Activated naive CD8-positive, alpha-beta T cell treated with anti-CD3 and anti-CD28 coated beads, Interleukin-2, amount 50 U/mL, for 16 hours (primary cell): Measurements from ENCODE around the gene TBL1X.

Experiments
- DNase-seq: peaks from one replicate; pipeline ENCODE4 v3.0.0-alpha.2; 2020; ENCODE audit warnings: low read depth, low spot score

The TBL1X gene

DNA sequence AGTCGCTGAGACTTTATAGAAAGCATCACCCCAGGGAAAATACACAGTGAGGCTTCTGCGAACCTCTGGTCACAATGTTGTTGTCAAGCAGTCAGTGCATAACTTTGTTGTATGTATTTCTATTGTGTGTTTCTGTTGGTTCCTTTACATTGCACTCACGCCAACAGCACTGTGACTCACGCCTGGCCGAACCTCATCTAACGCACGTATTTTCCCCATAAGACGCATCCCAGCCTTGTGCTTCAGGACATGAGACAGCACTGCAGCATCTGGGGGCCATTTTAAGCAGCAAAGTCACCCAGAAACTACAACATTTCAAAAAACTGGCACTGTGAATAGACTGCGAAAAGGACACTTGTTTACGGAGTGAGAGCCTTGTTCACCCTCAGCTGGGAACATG is 30.6 kb downstream of the TBL1X start:
- no peak for DNase-seq

DNA sequence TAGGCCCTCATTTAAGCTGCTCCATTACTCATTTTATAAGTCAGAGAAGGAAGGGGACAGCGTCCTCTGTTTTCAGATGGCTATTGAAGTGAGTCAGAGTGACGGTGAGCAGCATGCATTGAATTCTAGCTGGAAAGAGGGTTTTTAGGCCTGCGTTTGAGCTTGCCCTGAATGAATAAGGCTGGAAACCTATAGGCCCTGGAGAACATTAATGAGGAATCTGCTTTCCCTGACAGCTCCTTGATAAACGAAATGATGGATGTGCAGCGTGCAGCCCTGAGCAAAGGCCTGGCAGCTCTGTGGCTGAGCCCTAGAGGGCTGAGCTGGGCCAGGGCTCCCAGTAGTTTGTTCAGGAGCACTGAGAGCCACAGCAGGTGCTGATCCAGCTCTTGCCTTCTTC is 33.4 kb downstream of the TBL1X start:
- no peak for DNase-seq

DNA sequence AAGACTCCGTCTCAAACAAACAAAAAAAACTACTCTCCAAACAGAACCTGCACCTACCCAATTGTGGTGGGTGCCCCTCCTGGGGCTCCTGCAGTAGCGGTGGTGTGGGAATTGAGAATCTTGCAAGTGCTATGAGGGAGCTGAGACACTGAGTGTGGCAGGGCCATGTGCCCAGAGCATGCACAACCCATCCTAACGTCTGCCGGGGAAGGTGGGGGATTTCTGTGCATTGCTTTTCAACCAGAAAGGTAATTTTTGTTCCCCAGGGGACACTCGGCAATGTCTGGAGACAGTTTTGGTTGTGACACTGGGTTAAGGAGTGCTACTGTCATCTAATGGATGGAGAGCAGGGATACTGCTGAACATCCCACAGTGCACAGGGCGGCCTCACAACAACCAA is 35.7 kb downstream of the TBL1X start:
- DNase-seq: no peak

DNA sequence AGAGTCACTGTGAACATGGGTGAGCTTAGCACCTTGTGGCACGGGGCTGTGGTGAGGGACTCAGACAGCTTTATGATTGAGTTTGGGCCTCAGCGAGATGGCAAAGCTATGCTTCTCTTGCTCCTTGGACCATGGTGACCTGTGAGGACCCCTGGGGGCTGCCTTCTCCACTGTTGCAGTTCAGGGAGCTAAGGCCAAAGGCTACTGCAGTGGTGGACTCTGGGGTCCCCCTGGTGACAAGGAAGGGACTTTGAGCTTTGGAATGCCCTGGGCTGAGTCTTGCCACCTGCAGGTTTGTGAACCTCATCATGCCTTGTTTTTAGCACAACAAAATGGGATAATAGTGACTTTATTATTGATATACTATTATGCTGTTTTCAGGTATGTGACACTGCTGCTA is 36.5 kb downstream of the TBL1X start:
- no peak for DNase-seq

DNA sequence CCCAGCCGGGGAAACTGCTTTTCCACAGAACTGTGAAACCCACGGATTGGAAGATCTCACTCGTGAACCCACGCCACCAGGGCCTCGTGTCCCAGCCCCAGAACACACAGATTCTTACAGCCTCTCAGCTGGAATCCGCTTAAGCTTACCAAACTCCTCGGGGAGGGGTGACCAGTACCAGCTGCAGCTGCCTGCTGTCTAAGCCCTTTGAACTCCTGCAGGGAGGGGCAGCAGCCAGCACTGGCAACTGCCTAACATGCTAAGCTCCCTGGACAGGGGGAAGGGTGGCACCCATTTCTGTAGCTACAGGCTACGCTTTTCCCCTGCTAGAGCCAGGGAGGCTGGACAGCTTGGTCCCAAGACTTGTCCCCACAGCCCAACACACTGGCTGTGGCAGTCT is 38.4 kb downstream of the TBL1X start:
- no peak for DNase-seq

DNA sequence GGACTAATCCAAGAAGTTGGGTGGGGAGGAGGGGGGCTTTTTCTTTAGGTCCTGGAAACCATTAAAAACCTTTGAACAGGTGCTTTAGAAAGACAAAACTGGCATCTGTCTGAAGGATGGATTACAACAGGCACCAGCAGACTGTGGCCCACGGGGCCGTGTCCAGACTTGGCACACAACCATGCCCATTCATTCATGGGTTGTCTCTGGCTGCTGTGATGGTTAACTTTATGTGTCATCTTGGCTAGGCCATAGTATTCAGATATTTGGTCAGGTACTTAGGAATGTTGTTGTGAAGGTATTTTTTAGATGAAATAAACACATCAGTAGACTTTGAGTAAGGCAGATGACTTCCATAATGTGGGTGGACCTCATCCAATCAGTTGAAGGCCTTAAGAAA is 45.5 kb downstream of the TBL1X start:
- DNase-seq: no peak

DNA sequence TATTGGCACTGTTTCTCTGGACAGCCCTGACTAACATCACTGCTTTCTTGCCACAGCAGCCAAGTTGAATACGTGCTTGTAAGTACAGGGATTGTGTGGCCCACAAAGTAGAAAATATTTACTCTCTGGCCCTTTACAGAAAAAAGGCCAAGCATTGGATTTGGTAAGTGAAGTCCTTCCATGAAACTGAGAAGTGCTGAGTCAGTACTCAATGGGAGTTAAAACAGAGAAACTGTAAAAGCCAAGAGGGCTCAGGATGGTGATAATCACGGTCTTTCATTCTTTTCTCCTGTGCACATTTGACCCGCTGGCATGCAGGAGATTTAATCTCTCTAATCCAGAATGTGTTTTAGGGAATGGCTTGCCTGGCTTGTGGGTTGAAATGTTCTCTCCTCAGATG is 46.1 kb downstream of the TBL1X start:
- no peak for DNase-seq

DNA sequence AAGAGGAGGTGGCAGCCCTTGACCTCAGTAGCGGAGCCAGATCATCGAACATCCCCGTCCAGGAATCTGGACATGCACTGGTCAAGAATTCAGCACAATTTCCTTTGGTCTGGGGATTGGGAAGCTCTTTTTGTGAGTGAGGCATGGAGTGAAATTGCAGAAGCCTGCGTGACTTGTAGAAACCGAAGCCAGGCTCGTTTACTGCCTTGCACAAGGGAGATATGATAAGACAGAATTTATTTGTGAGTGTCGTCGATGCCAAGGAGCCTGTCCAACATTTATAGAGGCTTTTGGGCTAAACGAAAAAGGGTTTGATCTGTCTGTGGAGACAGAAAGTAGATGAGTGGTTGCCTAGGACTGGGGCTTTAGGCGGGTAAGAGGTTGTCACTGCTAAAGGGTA is 50.6 kb downstream of the TBL1X start:
- DNase-seq: no peak

DNA sequence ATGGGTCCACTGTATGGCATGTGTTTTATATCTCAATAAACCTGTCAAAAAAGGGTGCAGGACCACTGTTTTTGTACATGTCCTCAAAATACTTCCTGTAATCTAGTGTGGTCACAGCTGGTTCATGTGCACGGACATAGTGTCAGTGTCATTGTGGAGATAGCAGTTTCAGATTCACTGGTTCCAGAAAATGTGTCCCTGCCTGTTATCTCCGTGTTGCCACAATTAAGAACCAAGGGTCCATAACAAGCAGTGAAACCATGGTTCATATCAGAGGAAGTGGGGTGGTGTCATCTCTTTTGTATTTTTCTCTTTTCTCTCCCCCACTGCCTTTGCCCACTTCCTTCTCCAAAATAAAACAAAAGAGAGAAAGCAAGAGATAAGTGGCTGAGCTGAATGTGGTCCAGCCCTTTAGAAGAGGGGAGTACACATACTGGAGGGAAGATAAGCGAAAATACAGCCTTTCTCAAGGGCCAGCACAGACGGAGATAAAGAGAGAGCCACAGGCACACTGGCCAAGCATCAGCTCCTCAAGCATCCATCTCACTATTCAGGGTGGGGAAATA is 51.2 kb downstream of the TBL1X start:
- no peak for DNase-seq

DNA sequence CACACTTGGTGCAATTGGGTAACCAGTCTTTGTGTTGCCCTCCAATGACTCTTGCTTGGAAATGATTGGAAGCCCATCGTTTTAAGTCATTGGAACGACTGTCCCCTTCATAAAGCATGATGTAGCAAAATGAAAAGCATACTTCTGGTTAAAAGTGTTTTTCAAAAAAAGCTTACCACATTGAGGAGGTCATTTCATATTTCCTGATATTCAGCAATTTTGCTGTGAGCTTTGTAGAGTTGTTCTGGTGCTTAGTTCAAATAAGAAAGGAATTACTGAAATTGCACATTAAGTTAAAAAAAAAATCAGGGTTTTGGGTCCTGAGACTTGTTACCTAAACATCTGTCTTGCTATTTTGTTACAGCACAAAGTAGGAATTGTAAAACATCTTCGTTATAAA is 51.8 kb downstream of the TBL1X start:
- no peak for DNase-seq

DNA sequence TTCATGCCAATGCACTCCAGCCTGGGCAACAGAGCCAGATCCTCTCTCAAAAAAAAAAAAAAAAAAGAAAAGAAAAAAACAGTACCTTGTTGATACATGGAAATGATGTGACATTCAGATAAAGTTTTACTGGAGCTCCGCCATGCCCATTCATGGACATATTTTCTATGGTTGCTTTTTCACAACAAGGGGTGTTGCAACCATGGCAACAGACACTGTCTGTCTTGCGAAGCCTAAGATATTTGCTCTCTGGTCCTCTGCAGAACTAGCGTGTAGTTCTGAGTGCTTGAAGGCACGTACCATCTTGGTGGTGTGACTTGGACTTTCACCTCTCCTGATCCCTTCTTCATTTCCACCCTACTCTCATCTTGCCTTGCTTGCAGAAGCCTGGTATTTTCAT is 53.2 kb downstream of the TBL1X start:
- no peak for DNase-seq

DNA sequence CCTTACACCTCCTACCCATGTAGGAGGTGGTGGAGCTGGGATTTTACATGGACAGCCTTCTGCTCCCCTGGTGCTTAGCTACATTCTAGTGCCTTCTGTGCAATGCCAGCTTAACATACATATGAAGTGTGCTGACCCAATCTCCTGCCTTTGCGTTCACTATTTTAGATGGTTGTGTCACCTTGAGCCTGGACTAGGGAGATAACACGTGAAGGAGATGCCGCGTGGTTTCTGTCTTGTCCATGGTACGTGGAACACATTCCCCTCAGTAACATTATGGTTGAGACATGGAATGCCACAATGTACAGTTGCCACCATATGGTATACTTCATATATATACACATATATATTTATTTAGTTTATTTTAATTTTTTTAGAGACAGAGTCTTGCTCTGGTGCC is 54.0 kb downstream of the TBL1X start:
- DNase-seq: no peak

DNA sequence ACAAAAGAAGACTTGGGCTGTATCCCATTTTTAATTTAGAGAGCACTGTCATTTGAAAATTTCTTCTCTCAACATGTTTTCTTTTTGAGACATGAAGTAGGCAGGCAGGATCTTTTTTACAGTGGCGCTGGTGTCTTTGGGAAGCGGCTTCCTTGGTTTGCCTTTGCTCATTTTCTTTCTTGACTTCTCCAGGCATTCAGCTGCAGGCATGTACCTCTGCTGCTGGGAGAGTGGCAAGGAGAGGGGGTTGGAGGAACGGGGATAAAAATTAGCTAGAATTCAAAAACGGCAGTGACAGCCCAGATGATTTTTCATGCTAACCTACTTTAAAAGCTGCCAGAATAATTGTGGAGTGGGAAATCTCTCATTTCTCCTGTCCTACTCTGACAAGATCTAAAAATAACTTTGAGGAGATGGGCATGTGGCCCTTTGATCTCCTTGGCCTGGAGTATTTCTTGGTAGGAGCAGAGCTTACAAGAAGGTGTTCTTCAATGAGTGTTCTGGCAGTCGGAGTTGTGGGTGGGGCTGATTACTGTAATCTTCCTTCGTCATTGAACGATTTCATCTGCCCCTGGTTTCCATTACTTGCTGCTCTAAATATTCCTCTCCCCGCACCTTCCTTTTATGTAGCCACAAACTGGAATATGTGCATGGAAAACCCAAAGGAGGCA is 54.8 kb downstream of the TBL1X start:
- no peak for DNase-seq

DNA sequence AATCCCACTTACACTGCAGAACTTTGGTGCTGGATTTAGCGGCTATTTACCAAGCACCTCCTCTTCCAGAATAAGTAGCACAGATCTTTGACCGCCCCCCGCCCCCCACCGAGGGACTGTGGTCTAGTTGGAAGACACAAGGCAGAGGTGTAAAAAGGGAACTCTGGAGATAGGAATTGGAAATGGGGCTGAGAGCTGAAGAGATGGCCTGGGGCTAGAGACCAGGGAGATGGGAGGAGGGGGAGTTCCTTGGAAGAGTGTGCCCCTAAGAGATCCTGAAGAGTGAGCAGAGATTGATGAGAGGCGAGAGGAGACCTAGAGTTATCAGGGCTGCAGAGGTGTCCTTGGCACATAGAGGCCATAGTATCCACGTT is 55.3 kb downstream of the TBL1X start:
- DNase-seq: no peak

DNA sequence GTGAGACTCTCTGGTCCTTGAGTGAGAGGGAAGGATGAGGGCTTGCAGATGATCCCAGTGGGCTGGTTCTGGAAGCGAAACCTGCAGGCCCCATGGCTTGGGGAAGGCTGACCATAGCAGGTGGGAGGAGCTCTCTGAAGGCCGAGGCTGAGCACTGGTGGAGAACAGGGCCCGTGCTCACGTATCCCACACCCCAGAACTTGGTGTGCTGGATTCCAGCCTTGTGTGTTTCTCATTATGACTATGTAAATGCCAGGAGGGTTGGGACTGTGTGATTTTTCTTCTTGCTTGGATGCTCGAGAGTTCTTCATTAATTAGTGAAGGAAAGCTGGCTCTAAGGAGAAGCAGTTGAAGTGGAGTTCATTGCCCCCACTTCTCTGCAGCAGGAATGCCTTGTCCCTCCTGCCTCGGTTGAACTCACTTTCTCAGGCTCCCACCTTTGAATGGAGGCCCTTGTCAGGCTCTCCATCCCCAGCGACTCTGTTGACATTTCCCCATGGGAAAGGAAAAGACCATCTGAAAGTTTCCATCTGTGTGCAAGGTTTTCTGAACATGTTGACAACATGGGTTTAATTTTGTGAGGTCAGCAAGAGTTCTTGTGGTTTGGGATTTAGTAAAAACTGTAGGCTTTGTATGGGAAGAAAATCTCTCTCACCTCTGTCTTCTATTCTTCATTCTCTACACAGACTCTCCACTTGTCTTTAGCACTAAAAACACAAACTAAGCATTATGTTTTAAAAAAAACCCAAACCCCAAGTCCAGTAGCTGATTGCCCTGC is 57.7 kb downstream of the TBL1X start:
- no peak for DNase-seq

DNA sequence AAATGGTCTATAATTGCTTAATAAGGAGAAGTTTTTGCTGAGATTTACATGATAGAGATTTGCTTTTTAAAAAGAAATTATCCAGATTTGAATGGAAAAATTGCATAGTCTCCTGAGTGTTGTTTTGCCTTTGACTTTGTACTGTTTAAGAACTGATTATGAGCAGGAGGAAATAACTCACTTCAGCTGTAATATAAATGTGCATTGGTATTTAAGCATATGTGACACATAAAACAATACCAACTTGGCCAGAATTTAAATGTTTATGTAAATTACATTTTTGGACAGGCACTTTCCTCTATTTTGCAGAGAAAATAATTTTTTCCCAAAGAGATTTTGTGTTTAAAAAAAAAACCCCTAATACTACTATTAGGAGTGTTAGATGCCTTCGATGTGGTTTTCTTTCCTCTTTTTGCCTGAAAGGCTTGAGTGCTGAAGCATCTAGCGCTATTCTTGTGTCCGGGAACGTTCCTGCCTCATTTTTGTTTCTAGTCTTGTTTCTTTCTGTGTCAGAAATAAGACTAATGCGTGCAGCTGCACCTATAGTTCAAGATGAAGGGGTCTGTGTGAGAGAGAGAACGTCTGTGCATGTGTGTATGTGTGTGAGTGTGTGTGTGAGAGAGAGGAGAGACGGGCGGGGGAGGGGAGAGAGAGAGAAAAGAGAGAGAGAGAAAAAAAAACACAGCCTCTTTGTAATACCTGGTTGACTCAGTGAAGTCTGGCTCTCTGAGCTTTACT is 60.8 kb downstream of the TBL1X start:
- no peak for DNase-seq

DNA sequence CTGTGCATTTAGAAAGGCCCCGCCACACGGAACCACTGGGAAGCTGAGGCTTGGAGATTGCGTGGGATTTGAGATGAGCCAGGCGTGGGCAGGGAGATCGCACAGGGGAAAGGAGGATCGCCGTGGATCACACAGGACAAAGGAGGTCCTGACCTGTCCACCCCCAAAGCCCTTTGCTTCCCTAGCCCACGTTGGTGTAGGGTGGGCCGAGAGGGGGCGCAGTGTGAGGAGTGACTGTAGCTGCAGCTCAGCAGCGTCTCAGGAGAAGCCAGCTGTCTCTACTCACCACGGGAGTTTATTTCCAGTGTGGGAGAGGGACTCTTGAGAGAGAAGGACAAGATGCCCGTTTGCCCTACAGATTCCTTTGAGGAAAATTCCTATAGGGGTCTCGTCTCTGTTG is 62.1 kb downstream of the TBL1X start:
- no peak for DNase-seq

DNA sequence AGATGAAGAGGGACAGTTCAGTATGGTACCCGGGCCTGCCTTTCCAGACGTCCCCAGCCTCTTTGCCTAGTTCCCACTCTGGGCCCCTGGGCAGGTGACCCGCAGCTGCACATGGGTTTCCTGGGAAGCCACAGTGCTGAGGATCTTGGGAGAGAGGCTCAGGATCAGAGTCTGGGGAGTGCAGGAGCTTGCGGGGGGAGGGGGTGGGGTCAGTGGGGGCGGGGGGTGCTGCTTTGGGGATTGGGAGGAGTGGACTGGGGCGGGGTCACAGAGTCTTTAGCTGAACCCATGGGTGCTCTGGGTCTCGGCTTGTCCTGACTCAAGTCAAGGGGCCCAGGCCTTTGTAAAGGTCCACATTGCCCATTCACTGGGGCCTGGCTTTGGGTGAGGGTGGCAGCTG is 63.6 kb downstream of the TBL1X start:
- DNase-seq: no peak

DNA sequence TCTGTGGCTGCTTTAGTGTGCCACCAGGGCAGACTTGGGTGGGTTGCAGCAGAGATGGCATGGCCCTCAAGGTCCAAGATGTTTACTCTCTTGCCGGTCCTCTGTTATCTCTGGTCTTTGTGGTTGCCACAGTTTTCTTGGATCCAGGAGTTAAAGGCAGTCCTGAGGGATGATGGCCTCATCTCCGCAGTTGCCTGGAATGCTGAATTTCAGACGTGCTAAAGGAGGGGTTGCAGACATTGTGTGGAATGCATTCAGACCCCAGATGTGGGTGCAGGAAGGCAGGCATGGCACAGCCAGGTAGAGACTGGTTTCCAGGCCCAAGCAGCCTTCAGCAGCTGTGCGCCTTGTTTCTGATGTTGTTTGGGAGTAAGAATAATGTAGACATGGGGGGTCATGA is 64.4 kb downstream of the TBL1X start:
- no peak for DNase-seq

DNA sequence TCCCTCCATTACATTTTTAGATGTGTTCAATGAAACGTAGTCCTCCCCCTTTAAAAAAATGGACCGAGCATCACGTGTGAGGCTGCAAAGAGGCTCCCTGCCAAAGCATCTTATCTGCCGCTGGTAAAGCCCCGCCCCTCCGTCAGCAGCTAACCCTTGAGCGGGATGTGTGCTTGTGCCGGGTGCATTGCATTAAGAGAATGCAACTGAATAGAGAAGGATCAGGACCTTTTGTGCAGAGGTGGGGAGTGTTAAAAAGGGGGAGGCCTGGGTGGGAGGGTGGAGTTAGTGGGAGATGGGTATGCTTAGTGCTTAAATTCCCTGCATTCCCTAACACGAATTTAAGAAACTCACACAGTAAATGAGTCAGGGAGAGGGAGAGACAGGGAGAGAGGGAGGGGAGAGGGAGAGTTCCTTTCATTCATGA is 66.0 kb downstream of the TBL1X start:
- DNase-seq: no peak

DNA sequence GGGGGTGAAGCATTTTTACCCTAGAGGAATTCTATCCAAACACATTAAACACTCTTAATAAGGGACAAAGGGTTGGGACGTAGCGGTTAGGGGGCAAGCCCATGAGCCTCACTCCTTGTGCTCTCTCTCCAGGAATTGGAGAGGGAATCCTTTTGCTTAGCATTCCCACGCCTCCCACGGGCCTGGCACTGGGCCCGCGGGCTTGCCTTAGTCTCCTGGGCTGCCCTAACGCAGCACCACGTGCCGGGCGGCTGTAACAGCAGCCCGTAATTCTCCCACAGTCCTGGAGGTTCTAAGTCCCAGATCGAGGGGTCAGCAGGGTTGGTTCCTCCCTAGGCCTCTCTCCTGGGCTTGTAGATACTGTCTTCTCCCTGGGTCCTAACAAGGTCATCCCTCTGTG is 67.5 kb downstream of the TBL1X start:
- no peak for DNase-seq

DNA sequence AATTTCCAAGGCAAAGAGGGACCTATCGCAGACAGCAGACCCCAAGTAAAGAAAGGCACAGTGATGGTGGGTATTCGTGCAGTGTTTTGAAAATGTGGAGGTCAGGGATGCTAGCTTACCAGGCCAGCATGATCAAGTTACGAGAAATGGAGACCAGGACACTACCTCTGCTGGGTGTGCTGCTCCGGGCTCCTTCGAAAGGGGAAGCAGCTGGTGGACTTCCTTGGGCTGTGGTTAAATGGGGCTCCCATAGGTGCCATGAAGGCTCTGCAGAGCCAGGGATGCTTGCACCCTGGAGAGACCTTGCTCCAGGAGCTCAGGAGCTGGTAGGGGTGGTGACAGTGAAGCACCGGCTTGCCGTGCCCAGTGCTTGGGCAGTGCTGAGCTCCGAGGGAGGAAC is 68.8 kb downstream of the TBL1X start:
- DNase-seq: no peak

DNA sequence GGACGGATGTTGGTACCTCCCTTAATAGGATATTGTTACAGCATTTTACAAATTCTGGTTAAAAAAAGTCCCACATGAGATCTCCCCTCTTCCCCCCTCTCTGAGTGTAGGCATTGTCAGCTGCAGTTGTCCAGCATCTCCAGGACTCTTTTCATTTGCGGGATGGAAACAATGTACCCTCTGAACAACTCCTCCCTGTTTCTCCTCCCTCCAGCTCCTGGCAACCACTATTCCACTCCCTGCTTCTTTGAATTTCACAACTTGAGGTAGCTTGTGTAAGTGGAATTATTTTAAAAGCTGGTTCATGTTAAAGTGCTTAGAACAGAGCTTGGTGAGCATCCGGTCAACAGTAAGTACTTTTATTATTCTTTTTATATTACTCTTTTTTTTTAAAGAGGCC is 69.8 kb downstream of the TBL1X start:
- DNase-seq: no peak
